NCI-H128 (cell line): ENCODE results near the gene KRI1.
A peak's percentile ranks its signal among the peaks of the same experiment; 100 is the strongest.
"Not testable (repeated sequence)": the region's sequence is repeated elsewhere in the genome, so short reads cannot be mapped to it uniquely, and the experiment has no call there.

Source experiments
- DNase-seq: peaks from one replicate; lab custom pipeline; 2025; ENCODE audit not compliant: unreplicated experiment; lab: John Stamatoyannopoulos, UW

The KRI1 gene

GRCh38 chr19:10551006-10551405, 14.8 kb downstream of the KRI1 start:
- DNase-seq: not testable (repeated sequence)

- DNase-seq: no peak
Measured at GRCh38 chr19:10550336-10550735, 15.5 kb downstream of the KRI1 start.

- DNase-seq: no peak
Measured at GRCh38 chr19:10549733-10550132, 16.1 kb downstream of the KRI1 start.

GRCh38 chr19:10548746-10549276, 17.0 kb downstream of the KRI1 start:
- no peak for DNase-seq

- no peak for DNase-seq
Measured at GRCh38 chr19:10546817-10547216, 19.0 kb downstream of the KRI1 start.

GRCh38 chr19:10544753-10545251, 21.0 kb downstream of the KRI1 start:
- no peak for DNase-seq

GRCh38 chr19:10544242-10544752, 21.5 kb downstream of the KRI1 start:
- no peak for DNase-seq

GRCh38 chr19:10543420-10544241, 22.2 kb downstream of the KRI1 start, which contains the start of gene ATG4D:
Gene ATG4D (plus strand): TSS chr19:10543904. CDS start chr19:10544091, 187 bp downstream.
- DNase-seq: peak; percentile 67

- DNase-seq: no peak
Measured at GRCh38 chr19:10543059-10543419, 22.8 kb downstream of the KRI1 start.

- not testable (repeated sequence) for DNase-seq
Measured at GRCh38 chr19:10539016-10539415, 26.8 kb downstream of the KRI1 start.

- DNase-seq: no peak
Measured at GRCh38 chr19:10538204-10538983, 27.4 kb downstream of the KRI1 start.

- DNase-seq: no peak
Measured at GRCh38 chr19:10537668-10538067, 28.1 kb downstream of the KRI1 start.

GRCh38 chr19:10535613-10536012, 30.2 kb downstream of the KRI1 start:
- DNase-seq: no peak

GRCh38 chr19:10533646-10534386, 32.0 kb downstream of the KRI1 start:
- DNase-seq: no peak

GRCh38 chr19:10532457-10532856, 33.4 kb downstream of the KRI1 start:
- DNase-seq: no peak

- DNase-seq: not testable (repeated sequence)
Measured at GRCh38 chr19:10526887-10527286, 38.9 kb downstream of the KRI1 start.

GRCh38 chr19:10525636-10526035, 40.2 kb downstream of the KRI1 start:
- no peak for DNase-seq

- DNase-seq: no peak
Measured at GRCh38 chr19:10523135-10523636, 42.6 kb downstream of the KRI1 start.

GRCh38 chr19:10521461-10522171, 44.2 kb downstream of the KRI1 start:
- DNase-seq: no peak
